GM21526 (cell line): ENCODE results near the gene BMAL1.
"Not testable (repeated sequence)": the region's sequence is repeated elsewhere in the genome, so short reads cannot be mapped to it uniquely, and the experiment has no call there.

Experiments
- ATAC-seq: cut with Tn5 transposase; IDR thresholded peaks from one replicate; pipeline ENCODE4 v1.9.1; 2021; ENCODE audit warnings: moderate library complexity; ENCODE audit not compliant: unreplicated experiment, low FRiP score

Gene BMAL1

DNA sequence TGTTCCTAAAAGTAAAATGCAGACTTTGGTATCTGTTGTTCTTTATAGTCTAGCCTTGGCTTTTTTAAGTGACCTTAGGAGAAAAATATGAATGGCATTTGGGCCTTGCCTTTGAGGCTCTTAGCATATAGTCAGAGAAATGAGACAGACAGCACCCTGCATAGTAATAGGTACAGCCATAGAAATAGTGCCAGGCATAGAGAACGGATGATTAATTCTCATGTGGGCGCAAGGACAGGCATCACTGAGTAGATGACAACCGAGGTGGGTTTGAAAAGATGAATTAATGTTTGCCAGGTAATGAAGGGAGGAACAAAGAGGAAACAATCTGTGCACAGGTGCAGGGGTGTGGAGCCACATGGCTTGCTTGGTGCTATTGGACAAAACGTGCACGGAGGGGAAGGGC, 90.5 kb downstream of the BMAL1 start:
- ATAC-seq = no peak

DNA sequence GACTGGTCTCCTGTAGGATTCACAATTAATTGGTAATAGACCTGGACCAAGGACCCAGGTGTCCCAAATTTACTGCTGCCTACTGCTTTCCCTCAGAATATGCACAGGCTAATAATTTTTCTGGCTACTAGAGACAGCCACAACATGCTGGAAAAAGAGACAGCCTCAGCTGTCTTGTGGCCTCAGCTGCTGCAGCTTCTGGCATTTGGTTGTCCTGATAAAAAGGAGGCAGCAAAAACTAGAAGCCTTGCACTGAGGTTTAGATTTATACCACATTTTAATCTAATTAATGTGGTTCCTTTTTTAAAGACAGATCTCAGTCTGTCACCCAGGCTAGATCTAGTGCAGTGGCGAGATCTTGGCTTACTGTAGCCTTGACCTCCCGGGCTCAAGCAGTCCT, 95.6 kb downstream of the BMAL1 start:
- ATAC-seq = no peak

DNA sequence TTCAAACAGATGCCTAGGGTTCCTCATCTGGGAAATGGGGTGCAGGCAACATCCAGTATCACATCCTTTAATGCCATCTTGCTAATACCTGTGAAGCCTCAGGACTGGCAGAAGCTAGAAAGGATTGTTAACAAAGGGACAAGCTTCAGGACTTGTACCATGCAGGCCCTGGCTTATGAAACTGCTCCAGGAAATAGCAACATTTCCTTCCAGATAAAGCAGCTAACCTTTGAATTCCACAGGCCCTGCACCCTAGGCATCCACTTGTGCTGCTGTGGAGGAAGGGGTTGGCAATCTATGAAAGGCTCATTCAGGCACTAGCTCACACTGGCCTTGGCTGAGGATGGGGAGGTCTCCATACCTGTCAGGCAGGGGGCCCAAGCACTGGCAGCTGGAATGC, 98.2 kb downstream of the BMAL1 start:
- no peak for ATAC-seq

DNA sequence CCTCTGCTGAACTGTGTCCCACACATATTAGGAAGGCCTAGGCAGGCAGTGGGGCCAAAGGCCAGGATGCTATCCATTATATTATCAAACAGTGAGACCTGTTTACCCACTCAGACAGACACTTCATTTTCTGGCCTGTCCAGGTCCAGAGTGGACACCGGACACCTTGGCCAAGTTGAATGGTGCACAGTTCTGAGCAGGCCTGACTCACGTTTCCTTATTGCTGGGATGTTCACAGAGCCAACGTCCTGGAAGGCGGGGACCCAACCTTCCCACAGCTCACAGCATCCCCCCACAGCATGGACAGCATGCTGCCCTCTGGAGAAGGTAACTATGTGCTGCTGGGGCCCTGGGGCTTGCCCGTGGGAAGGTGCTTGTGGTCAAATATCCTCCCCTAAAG, 98.8 kb downstream of the BMAL1 start:
- ATAC-seq = no peak

DNA sequence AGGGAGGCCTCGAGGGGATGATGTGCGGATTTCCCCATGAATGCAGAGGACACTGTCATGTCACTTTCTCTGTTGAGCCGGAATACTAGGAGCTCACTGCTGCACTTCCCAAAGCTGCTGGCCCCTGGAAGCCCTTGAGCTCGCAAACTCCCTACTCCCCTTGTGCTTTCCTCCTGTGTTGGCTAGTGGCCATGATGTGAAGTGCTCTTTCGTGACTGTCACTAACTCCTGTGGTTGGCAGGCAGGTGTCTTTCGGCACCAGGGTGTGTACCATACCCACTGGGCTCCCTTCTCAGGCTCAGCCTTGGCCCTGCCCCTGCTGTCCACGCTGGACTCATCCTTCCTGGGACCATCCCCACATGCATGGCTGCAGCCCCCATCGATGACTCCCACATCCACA, 99.2 kb downstream of the BMAL1 start:
- no peak for ATAC-seq

DNA sequence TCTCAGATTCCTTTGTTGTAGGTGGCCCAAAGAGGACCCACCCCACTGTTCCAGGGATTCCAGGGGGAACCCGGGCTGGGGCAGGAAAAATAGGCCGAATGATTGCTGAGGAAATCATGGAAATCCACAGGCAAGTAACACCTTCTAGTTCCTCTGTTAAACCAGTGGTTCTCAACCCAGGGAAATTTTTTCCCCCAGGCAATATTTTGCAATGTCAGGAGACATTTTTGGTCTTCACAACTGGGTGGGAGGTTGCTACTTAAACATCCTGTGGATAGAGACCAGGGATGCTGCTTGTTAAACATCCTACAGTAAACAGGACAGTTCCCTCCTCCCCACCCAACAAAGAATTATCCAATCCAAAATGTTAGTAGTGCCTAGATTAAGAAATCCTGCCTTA, 100.7 kb downstream of the BMAL1 start:
- no peak for ATAC-seq

DNA sequence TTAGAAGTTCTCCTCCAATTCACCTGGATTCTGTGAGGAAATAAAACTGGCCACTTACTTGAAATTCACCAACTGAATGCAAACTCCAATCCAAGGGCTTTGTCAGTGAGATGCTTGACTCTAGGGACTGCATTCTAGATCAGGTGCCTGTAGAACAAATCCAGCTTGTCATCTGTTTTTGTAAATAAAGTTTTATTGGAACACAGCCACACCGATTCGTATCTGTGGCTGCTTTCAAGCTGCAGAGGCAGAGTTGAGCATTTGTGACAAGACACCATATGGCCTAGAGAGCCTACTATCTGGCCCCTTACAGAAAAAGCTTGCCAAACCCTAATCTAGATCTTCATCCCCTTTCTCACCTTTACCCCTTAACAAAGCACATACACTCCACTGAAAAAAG, 103.1 kb downstream of the BMAL1 start:
- no peak for ATAC-seq

DNA sequence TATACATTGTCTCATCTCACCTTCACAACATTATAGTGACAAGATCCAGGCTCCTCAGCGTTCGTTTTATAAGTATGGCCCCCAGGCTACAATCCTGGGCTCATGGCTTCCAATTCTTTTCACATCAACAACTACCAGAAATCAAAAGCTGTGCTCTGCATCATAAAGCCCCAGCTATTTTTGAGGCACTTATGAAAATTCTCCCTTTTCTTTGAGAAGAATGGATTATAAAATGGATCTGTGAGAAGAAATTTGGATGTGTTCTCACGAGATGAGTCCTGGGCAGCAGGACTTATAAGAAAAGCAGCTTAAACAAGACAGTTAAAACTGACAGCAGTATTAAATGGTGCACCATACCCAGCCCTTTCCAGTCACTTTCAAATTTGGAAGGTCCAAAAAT, 105.2 kb downstream of the BMAL1 start:
- no peak for ATAC-seq

DNA sequence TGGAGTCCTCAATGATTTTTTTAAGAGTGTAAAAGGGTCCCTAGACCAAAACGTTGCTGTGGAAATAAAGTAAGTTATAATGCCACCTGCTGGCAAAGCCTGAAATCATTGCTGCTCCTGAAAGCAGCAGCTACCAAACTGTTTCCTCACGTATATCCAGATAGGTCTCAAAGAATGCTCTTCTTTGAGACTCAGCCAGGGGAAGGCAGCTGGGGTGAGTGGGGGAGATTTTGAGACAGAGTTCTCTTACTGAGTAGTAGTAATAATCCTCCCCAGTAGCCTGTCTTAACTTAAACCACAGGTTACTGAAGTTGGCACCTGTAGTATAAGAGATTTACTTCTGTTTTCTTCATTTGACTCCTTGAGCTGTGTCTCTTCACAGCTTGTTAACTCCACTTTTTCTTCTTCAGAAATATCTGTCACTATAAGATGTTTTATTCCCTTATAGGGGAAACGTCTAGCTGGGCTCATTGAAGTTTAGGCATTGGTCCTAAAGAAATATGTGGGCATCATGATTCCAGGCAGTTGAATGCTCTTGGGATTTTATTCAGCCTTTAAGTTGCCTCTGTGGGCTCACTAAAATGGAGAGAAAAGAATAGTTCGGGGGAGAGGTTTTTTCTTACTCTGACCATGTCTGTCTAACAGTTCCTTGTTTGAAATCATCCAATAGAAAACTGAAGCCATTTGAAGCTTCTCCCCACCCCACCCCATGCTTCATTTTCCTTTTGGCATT, 107.5 kb downstream of the BMAL1 start:
- ATAC-seq = no peak

DNA sequence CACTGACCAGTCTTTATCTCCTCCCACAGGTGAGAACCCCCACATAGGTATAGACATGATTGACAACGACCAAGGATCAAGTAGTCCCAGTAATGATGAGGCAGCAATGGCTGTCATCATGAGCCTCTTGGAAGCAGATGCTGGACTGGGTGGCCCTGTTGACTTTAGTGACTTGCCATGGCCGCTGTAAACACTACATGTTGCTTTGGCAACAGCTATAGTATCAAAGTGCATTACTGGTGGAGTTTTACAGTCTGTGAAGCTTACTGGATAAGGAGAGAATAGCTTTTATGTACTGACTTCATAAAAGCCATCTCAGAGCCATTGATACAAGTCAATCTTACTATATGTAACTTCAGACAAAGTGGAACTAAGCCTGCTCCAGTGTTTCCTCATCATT, 109.0 kb downstream of the BMAL1 start:
- ATAC-seq = no peak

DNA sequence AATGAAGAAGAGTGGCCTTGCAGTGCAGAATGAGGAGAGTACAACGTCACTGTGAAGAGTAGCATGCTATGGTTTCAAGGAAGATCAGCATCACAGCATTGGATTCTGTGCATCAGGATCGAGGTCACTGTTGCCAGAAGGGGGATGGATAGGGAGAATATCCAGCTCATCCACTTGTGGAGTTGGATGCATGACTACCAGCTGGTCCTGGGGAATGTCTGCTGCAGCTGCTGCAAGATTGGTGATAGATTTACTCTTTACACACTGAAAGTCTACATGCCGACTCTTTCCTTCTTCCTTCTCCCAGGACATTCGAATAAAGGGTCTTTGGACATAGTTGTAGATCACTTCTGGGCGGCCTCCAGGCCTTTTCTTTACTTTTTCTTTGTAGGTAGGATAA, 111.2 kb downstream of the BMAL1 start:
- ATAC-seq = no peak

DNA sequence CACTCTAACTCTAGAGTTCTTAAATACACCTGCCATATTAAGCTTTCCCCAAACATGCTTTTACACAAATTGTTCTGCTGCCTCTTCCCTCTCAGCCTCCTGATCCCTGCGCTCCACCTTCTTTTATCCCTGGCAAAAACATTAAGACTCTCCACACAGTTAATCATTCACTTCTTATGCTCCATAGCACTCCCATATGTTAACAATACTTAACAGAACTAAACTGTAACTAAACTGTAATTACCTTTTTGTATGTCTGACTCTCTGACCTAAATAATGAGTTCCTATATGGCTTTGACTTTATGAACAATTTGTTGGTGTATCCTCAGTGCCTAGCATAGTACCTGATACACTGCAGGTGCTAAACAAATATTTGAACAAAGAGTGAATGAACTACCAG, 113.6 kb downstream of the BMAL1 start:
- ATAC-seq = no peak

DNA sequence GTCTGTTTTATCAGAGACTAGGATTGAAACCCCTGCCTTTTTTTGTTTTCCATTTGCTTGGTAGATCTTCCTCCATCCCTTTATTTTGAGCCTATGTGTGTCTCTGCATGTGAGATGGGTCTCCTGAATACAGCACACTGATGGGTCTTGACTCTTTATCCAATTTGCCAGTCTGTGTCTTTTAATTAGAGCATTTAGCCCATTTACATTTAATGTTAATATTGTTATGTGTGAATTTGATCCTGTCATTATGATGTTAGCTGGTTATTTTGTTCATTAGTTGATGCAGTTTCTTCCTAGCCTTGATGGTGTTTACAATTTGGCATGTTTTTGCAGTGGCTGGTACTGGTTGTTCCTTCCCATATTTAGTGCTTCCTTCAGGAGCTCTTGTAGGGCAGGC, 120.7 kb downstream of the BMAL1 start:
- not testable (repeated sequence) for ATAC-seq

DNA sequence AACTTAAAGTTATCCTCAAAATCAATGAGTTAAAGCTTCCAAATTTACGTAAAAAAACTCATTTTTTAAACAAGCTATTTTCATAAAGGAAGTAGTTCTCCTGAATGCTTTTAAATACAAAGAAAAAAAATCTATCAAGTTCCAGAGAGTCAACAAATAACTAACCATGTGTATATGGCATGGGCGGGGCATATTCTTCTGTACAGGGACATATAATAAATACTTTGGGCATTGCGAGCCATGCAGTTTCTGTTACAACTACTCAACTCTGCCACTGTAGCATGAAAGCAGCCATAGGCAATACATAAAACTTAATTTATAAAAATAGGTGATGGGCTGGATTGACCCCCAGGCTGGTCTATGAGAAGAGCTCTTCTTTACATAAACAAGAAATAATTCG, 127.6 kb downstream of the BMAL1 start:
- no peak for ATAC-seq

DNA sequence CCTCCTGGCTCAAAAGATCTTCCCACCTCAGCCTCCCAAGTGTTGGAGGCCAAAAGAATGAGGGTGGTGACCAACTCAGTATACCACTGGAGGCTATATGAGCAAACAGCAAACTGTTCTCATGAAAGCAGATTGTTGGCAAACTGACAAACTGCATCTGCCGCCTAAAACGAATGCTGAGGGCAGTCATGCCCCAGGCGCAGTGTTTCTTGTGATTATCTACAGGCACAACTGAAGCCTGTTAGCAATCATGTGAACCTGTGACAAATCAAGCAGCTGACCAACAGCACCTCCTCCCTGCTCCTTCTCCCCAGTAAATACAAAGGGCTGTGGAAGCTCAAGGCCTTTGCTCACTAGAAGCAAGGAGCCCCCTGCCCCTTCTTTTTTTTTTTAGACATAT, 137.6 kb downstream of the BMAL1 start:
- no peak for ATAC-seq

DNA sequence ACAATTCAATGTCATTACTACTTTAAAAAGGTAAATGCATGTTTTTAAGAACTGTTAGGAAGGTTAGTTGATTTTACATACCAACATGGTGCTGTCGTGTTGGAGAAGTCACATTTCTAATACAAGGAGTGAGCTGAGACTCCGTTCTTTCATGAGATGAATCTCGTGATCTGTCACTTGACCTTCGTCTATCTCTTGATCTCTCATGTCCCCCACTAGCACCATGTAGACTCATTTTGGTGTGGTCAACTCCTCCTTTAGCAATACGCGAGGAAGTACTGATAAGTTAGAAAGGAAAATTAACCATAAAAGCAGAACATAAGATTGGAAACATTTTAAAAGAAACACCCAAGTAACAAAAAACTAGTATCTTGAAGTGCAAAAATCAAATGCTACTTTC, 144.0 kb downstream of the BMAL1 start:
- ATAC-seq = no peak

DNA sequence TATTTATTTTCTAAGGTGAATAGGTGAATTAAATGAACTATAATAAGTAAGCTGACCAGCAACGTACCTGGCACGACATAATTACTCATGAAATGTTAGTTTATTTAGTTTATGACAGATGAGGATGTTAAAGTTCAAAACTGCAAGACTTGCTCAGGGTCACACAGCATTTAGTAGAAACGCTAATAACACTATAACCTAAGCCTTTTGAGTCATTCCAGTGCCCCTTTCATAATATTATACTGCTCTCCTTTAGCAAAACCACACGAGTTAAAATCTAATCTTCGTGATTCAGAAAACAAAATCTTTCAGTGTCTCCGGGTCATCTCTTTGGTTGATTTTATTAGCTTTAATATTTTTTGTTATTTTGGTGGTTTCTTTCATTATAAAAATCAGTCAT, 145.8 kb downstream of the BMAL1 start:
- no peak for ATAC-seq

DNA sequence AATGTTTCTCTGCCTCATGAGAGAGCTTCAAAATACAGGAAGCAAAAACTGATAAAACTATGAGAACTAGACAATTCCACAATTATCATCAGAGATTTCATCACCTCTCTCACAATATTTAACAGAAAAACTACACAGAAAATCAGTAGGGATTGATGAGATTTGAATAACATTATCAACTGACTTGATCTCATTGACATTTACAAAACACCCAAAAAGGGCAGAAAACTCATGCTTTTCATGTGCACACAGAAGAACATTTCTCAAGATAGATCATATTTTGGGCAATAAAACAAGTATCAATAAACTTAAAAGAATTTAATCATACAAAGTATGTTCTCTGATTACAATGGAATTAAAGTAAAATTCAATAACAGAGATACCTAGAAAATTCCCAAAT, 149.8 kb downstream of the BMAL1 start:
- no peak for ATAC-seq

DNA sequence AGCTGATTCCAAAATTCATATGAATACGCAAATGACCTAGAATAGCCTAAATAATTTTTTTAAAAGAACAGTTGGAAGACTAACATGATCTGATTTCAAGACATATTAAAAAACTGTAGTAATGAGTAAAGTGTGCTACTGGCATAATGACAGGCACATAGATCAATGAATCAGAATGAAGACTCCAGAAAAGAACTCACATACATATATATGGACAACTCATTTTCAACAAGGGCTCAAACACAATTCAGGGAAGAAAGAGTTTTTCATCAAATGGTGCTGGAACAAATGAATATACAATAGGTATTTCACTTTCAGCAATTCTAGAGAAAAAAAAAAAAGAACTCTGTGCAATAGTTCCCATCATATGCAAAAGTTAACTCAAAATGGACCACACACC, 151.7 kb downstream of the BMAL1 start:
- ATAC-seq = no peak

DNA sequence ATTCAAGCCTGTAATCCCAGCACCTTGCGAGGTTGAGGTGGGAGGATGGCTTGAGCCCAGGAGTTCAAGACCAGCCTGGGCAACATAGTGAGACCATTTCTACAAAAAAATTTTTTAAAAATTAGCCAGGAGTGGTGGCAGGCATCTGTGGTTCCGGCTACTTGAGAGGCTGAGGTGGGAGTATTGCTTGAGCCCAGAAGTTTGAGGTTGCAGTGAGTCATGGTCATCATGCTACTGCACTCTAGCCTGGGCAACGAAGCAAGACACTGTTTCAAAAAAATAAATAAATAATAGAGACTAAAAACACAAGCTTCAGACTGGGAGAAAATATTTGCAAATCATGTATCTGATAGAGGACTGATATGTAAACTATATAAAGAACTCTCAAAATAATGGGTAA, 152.2 kb downstream of the BMAL1 start:
- no peak for ATAC-seq

DNA sequence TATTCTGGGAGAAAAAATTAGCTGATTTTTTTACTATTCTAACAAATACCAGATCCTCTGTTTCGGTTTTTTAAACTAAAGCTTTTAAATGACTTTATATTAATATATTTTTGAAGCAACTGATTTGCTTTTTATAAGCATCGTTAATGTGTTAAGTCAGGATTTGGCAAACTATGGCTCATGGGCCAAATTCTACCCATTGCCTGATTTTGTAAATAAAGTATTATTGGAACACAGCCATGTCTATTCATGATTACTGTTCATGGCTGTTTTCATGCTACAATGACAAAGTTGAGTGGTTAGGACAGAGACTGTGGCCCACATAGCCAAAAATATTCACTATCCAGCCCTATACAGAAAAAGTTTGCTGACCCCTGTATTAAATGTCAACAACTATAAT, 155.8 kb downstream of the BMAL1 start:
- ATAC-seq = no peak

DNA sequence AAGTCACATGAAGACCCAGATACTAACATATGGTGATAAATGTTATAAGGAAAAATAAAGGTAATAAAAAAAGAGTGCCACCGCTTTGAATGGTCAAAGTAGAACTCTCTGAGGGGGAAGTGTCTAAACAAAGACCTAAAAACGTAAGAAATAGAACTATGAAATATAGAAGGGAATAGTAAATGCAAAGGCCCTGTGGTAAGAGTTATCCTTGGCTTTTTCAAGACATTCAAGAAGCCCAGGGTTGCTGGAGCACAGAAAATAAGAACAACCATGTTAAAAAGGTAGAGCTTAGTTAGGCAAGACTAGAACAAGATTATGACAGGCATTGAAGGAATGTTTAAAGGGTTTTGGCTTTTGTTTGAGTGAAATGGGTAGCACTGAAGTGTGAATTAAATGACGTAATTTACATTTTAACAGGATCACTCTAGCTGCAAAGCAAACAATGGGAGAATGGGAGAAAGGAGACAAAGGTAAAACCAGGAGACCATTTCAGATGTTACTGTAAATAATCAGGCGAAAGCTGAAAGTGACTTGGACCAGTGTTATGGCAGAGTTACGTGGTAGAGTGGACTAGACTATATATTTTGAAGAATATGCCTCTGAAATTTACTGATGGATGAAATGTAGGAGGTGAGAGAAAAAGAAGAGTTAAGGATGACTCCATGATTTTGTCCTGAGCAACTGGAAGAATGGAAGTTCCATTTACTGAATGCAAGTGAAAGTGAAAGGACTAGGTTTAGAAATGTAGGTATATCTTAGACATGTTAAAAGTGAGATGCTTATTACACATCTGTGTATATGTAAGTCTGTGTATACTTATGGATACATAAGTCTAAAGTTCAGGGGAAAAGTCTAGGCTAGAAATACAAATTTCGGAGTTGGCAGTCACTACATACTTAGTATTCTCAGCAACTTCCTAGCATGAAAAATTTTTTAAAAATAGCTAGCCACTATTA, 156.9 kb downstream of the BMAL1 start:
- ATAC-seq = no peak
